Trophoblast cell (in vitro differentiated cells and primary cell): ENCODE measurements around the gene SRP68.

Source experiments
- DNase-seq, 2 donors: peaks; one replicate each; pipeline ENCODE4 v3.0.0-alpha.2; 2016
- H2AFZ ChIP-seq: 2 replicates; pipeline ENCODE4 v1.6.1; 2013; ENCODE audit warnings: low read length, moderate library complexity, mild to moderate bottlenecking; ENCODE audit not compliant: insufficient read depth, poor library complexity
- H2AK5ac ChIP-seq: 2 replicates; pipeline ENCODE4 v1.6.1; 2013; ENCODE audit warnings: mild to moderate bottlenecking, low read length
- H2BK120ac ChIP-seq: 2 replicates; pipeline ENCODE4 v1.6.1; 2013; ENCODE audit warnings: low read length, mild to moderate bottlenecking, moderate library complexity; ENCODE audit not compliant: insufficient read depth, poor library complexity
- H2BK12ac ChIP-seq: 2 replicates; pipeline ENCODE4 v1.6.1; 2013; ENCODE audit warnings: mild to moderate bottlenecking, low read length, moderate library complexity
- H2BK5ac ChIP-seq: 2 replicates; pipeline ENCODE4 v1.6.1; 2013; ENCODE audit warnings: low read length, low read depth, moderate library complexity, mild to moderate bottlenecking; ENCODE audit not compliant: poor library complexity
- H3K14ac ChIP-seq: 2 replicates; pipeline ENCODE4 v1.6.1; 2013; ENCODE audit warnings: mild to moderate bottlenecking, low read length
- H3K18ac ChIP-seq: 2 replicates; pipeline ENCODE4 v1.6.1; 2013; ENCODE audit warnings: mild to moderate bottlenecking, low read length
- H3K23ac ChIP-seq: 2 replicates; pipeline ENCODE4 v1.6.1; 2013; ENCODE audit warnings: low read length
- H3K27ac ChIP-seq: 2 replicates; pipeline ENCODE4 v1.5.1; 2013; ENCODE audit warnings: low read depth, mild to moderate bottlenecking, inconsistent platforms, low read length, moderate library complexity
- H3K27me3 ChIP-seq: 2 replicates; pipeline ENCODE4 v1.6.1; 2013; ENCODE audit warnings: inconsistent platforms, mild to moderate bottlenecking, low read length, moderate library complexity; ENCODE audit not compliant: insufficient read depth
- H3K36me3 ChIP-seq, 2 experiments: 1 replicate in 1 of 2; 2 replicates in 1 of 2; pipeline ENCODE4 v1.6.1; 2013; ENCODE audit warnings: low read length in 2 of 2, mild to moderate bottlenecking in 2 of 2, moderate library complexity in 1 of 2; ENCODE audit not compliant: insufficient read depth in 2 of 2, control insufficient read depth in 1 of 2
- H3K4ac ChIP-seq: 2 replicates; pipeline ENCODE4 v1.6.1; 2013; ENCODE audit warnings: low read depth, mild to moderate bottlenecking, low read length, moderate library complexity
- H3K4me1 ChIP-seq, 2 experiments: 1 replicate in 1 of 2; 2 replicates in 1 of 2; pipeline ENCODE4 v1.6.1; 2013; ENCODE audit warnings: low read length in 2 of 2, mild to moderate bottlenecking in 2 of 2, moderate library complexity in 1 of 2; ENCODE audit not compliant: insufficient read depth in 2 of 2, control insufficient read depth in 1 of 2
- H3K4me2 ChIP-seq: 2 replicates; pipeline ENCODE4 v1.6.1; 2013; ENCODE audit warnings: inconsistent platforms, mild to moderate bottlenecking, low read length, moderate library complexity
- H3K4me3 ChIP-seq: 2 replicates; pipeline ENCODE4 v1.5.1; 2013; ENCODE audit warnings: mild to moderate bottlenecking, low read depth, low read length, inconsistent platforms
- H3K79me1 ChIP-seq: one replicate; pipeline ENCODE4 v1.6.1; 2013; ENCODE audit warnings: low read length
- H3K79me2 ChIP-seq: 2 replicates; pipeline ENCODE4 v1.6.1; 2013; ENCODE audit warnings: low read length, mild to moderate bottlenecking; ENCODE audit not compliant: control insufficient read depth, insufficient read depth, poor library complexity
- H3K9ac ChIP-seq: 2 replicates; pipeline ENCODE4 v1.6.1; 2013; ENCODE audit warnings: mild to moderate bottlenecking, low read length
- H3K9me3 ChIP-seq: 2 replicates; pipeline ENCODE4 v1.6.1; 2013; ENCODE audit warnings: low read depth, mild to moderate bottlenecking, control low read depth, inconsistent platforms, low read length; ENCODE audit not compliant: insufficient read depth
- H4K12ac ChIP-seq: 2 replicates; pipeline ENCODE4 v1.6.1; 2013; ENCODE audit warnings: low read depth, mild to moderate bottlenecking, low read length, moderate library complexity
- H4K8ac ChIP-seq: 2 replicates; pipeline ENCODE4 v1.6.1; 2013; ENCODE audit warnings: low read depth, mild to moderate bottlenecking, low read length, moderate library complexity
- H4K91ac ChIP-seq: one replicate; pipeline ENCODE4 v1.6.1; 2013; ENCODE audit warnings: low read depth, mild to moderate bottlenecking, low read length, moderate library complexity
- WGBS: extraction: QIAGEN DNeasy Blood & Tissue Kit; methylation state at CpG from one replicate; pipeline ENCODE4 v1.1.7; 2013; ENCODE audit warnings: missing lambda C conversion rate; ENCODE audit not compliant: insufficient read length, insufficient coverage; ENCODE audit errors: extremely low coverage; 5-methylcytosine and 5-hydroxymethylcytosine counted together

Gene SRP68

GRCh38 chr17:76085066-76085730 is 12.9 kb upstream of the SRP68 start:
- Histone ChIP-seq H3K36me3 (peaks cover 74 to 77% of the 10 kb centered on the region in 2 experiments), H3K79me2 (no peaks in the 10 kb centered on the region), H3K4me1 (peaks cover 2 to 5% of the 10 kb centered on the region in 2 experiments), H3K27me3 (no peaks in the 10 kb centered on the region), H3K4me3 (no peak overlapping the region), H3K4ac (no peak overlapping the region), H2BK12ac (no peak overlapping the region), H3K79me1 (no peaks in the 10 kb centered on the region), H4K8ac (no peak overlapping the region), H2BK120ac (no peak overlapping the region), H4K91ac (no peak overlapping the region), H3K9me3 (peaks cover 2% of the 10 kb centered on the region), H3K4me2 (no peak overlapping the region), H2AFZ (no peak overlapping the region), H3K23ac (no peak overlapping the region), H2AK5ac (no peak overlapping the region), H4K12ac (no peak overlapping the region), H3K18ac (no peak overlapping the region), H3K14ac (no peak overlapping the region), H2BK5ac (no peak overlapping the region), H3K27ac (no peak overlapping the region), H3K9ac (no peak overlapping the region)
- no peak for DNase-seq
- no CpG with 5 or more reads among the region's 17 CpGs for WGBS

- H2BK120ac ChIP-seq, result no peak overlapping the region
- WGBS, result no CpG with 5 or more reads among the region's 15 CpGs
Observed at GRCh38 chr17:76083536-76084182, 11.3 kb upstream of the SRP68 start.

GRCh38 chr17:76082326-76083251 is 10.3 kb upstream of the SRP68 start:
- H3K23ac ChIP-seq, result no peak overlapping the region
- no peak overlapping the region for H4K8ac ChIP-seq
- no peak overlapping the region for H2BK5ac ChIP-seq
- H2BK12ac ChIP-seq, result no peak overlapping the region
- no peak overlapping the region for H3K4me3 ChIP-seq
- H3K36me3 ChIP-seq, result peaks cover 48 to 51% of the 10 kb centered on the region in 2 experiments
- H3K79me1 ChIP-seq, result no peaks in the 10 kb centered on the region
- DNase-seq, result no peak
- no peak overlapping the region for H3K4ac ChIP-seq
- no peak overlapping the region for H3K4me2 ChIP-seq
- no CpG with 5 or more reads among the region's 20 CpGs for WGBS
- no peak overlapping the region for H3K18ac ChIP-seq
- H2AFZ ChIP-seq, result no peak overlapping the region
- H2AK5ac ChIP-seq, result no peak overlapping the region
- no peak overlapping the region for H4K91ac ChIP-seq
- H3K9me3 ChIP-seq, result peaks cover 5% of the 10 kb centered on the region
- no peak overlapping the region for H3K9ac ChIP-seq
- H3K27me3 ChIP-seq, result peaks cover 14% of the 10 kb centered on the region
- no peak overlapping the region for H3K14ac ChIP-seq
- H2BK120ac ChIP-seq, result no peak overlapping the region
- peaks cover 2 to 6% of the 10 kb centered on the region in 2 experiments for H3K4me1 ChIP-seq
- H4K12ac ChIP-seq, result no peak overlapping the region
- no peaks in the 10 kb centered on the region for H3K79me2 ChIP-seq
- H3K27ac ChIP-seq, result no peak overlapping the region

More at GRCh38 chr17:76083536-76084182, 11.3 kb upstream of the SRP68 start:
- no peak overlapping the region for H3K14ac ChIP-seq
- H3K79me2 ChIP-seq, result no peaks in the 10 kb centered on the region
- peaks cover 4% of the 10 kb centered on the region for H3K27me3 ChIP-seq
- H3K23ac ChIP-seq, result no peak overlapping the region
- H3K4me3 ChIP-seq, result no peak overlapping the region
- H3K4me2 ChIP-seq, result no peak overlapping the region
- peaks cover 59 to 62% of the 10 kb centered on the region in 2 experiments for H3K36me3 ChIP-seq
- no peak overlapping the region for H3K27ac ChIP-seq
- no peak overlapping the region for H2BK5ac ChIP-seq
- DNase-seq, result no peak
- H3K18ac ChIP-seq, result no peak overlapping the region
- H2BK12ac ChIP-seq, result no peak overlapping the region
- H4K8ac ChIP-seq, result no peak overlapping the region
- no peak overlapping the region for H3K9ac ChIP-seq
- H3K9me3 ChIP-seq, result peaks cover 4% of the 10 kb centered on the region
- peaks cover 2 to 6% of the 10 kb centered on the region in 2 experiments for H3K4me1 ChIP-seq
- no peak overlapping the region for H2AFZ ChIP-seq
- no peaks in the 10 kb centered on the region for H3K79me1 ChIP-seq
- H4K91ac ChIP-seq, result no peak overlapping the region
- no peak overlapping the region for H2AK5ac ChIP-seq
- no peak overlapping the region for H3K4ac ChIP-seq
- no peak overlapping the region for H4K12ac ChIP-seq
